ENCODE measurements around the gene TMEM132D. TPM values are rescaled to one million over a fixed set of nuclear protein-coding genes. Genes with fewer than 3 reads are reported as not detected.

The TMEM132D gene
- total RNA-seq, 2 experiments from 2014 or later: not detected

- ChIA-PET CTCF (ENCODE audit: unreplicated experiment) (no interaction called here), POLR2A (no interaction called here)
- no peak overlapping the region for H3K27ac ChIP-seq (ENCODE audit: low read depth, low read length, poor library complexity, severe bottlenecking)
- intact Hi-C loops (cut with micrococcal nuclease; ENCODE audit: unreplicated experiment): no loop called here
- H3K4me2 ChIP-seq (ENCODE audit: low read length): no peak overlapping the region
- no peaks in the 10 kb centered on the region for H3K9me3 ChIP-seq (ENCODE audit: low read length)
- H3K4me3 ChIP-seq (ENCODE audit: low read depth, low read length, poor library complexity, severe bottlenecking): no peak overlapping the region
- no peaks in the 10 kb centered on the region for H3K9me2 ChIP-seq (ENCODE audit: insufficient read depth, low read length)
- no peak for DNase-seq (ENCODE audit: low spot score)
- no peak overlapping the region for H2AFZ ChIP-seq (ENCODE audit: low read length)
- no peaks in the 10 kb centered on the region for H3K4me1 ChIP-seq (ENCODE audit: insufficient read depth, low read length, poor library complexity, severe bottlenecking)
- no peaks in the 10 kb centered on the region for H3K36me3 ChIP-seq (ENCODE audit: insufficient read depth, low read length)
- no peaks in the 10 kb centered on the region for H3K79me2 ChIP-seq (ENCODE audit: insufficient read depth, low read depth, low read length)
- no peaks in the 10 kb centered on the region for H4K20me1 ChIP-seq (ENCODE audit: insufficient read depth, low read length)
- TF ChIP-seq CTCF (conservative IDR thresholded peaks at IDR 0.05; ENCODE audit: low read length): no peak
- no peak for TF ChIP-seq EZH2phosphoT487 (IDR thresholded peaks at IDR 0.05; ENCODE audit: borderline replicate concordance, low read depth, low read length)
- BruUV-seq (replicated peaks): no TSS peak
Measured at GRCh38 chr12:129483111-129483893, 420.5 kb downstream of the TMEM132D start.

GRCh38 chr12:129481921-129482320 lies 421.9 kb downstream of the TMEM132D start:
- Histone ChIP-seq H3K79me2 (ENCODE audit: insufficient read depth, low read depth, low read length) (no peaks in the 10 kb centered on the region), H3K4me1 (ENCODE audit: insufficient read depth, low read length, poor library complexity, severe bottlenecking) (no peaks in the 10 kb centered on the region), H3K9me3 (ENCODE audit: low read length) (no peaks in the 10 kb centered on the region), H3K27ac (ENCODE audit: low read depth, low read length, poor library complexity, severe bottlenecking) (no peak overlapping the region), H3K36me3 (ENCODE audit: insufficient read depth, low read length) (no peaks in the 10 kb centered on the region), H3K9me2 (ENCODE audit: insufficient read depth, low read length) (no peaks in the 10 kb centered on the region), H3K4me2 (ENCODE audit: low read length) (no peak overlapping the region), H4K20me1 (ENCODE audit: insufficient read depth, low read length) (no peaks in the 10 kb centered on the region), H2AFZ (ENCODE audit: low read length) (no peak overlapping the region), H3K4me3 (ENCODE audit: low read depth, low read length, poor library complexity, severe bottlenecking) (no peak overlapping the region)
- no TSS peak for BruUV-seq (replicated peaks)
- intact Hi-C loops (cut with micrococcal nuclease; ENCODE audit: unreplicated experiment): no loop called here
- CTCF ChIA-PET (ENCODE audit: unreplicated experiment): no interaction called here
- POLR2A ChIA-PET: interaction anchor here (0.7 kb wide), 1 partner anchor 233 kb away, joined by 3 read pairs; no protein-coding TSS in a partner anchor
- DNase-seq (ENCODE audit: low spot score): no peak
- TF ChIP-seq EZH2phosphoT487 (IDR thresholded peaks at IDR 0.05; ENCODE audit: borderline replicate concordance, low read depth, low read length): no peak
- no peak for TF ChIP-seq CTCF (conservative IDR thresholded peaks at IDR 0.05; ENCODE audit: low read length)

GRCh38 chr12:129470196-129470595 lies 433.6 kb downstream of the TMEM132D start:
- no peaks in the 10 kb centered on the region for H3K9me3 ChIP-seq (ENCODE audit: low read length)
- DNase-seq (ENCODE audit: low spot score): no peak
- H3K4me3 ChIP-seq (ENCODE audit: low read depth, low read length, poor library complexity, severe bottlenecking): no peak overlapping the region
- H3K36me3 ChIP-seq (ENCODE audit: insufficient read depth, low read length): no peaks in the 10 kb centered on the region
- no peak overlapping the region for H3K27ac ChIP-seq (ENCODE audit: low read depth, low read length, poor library complexity, severe bottlenecking)
- no peaks in the 10 kb centered on the region for H4K20me1 ChIP-seq (ENCODE audit: insufficient read depth, low read length)
- H3K4me2 ChIP-seq (ENCODE audit: low read length): no peak overlapping the region
- no TSS peak for BruUV-seq (replicated peaks)
- H2AFZ ChIP-seq (ENCODE audit: low read length): no peak overlapping the region
- ChIA-PET POLR2A (no interaction called here), CTCF (ENCODE audit: unreplicated experiment) (no interaction called here)
- intact Hi-C loops (cut with micrococcal nuclease; ENCODE audit: unreplicated experiment): no loop called here
- no peaks in the 10 kb centered on the region for H3K79me2 ChIP-seq (ENCODE audit: insufficient read depth, low read depth, low read length)
- no peaks in the 10 kb centered on the region for H3K4me1 ChIP-seq (ENCODE audit: insufficient read depth, low read length, poor library complexity, severe bottlenecking)
- H3K9me2 ChIP-seq (ENCODE audit: insufficient read depth, low read length): no peaks in the 10 kb centered on the region
- TF ChIP-seq EZH2phosphoT487 (IDR thresholded peaks at IDR 0.05; ENCODE audit: borderline replicate concordance, low read depth, low read length) (no peak), CTCF (conservative IDR thresholded peaks at IDR 0.05; ENCODE audit: low read length) (no peak)

All from OCI-LY7 (cell line).